Measurements from ENCODE around the gene OSBPL2. TPM values are rescaled to one million over a fixed set of nuclear protein-coding genes. Genes with fewer than 3 reads are reported as not detected.

The OSBPL2 gene
- total RNA-seq, 1 donor: 21.1 TPM

GRCh38 chr20:62272200-62272599 is 33.9 kb downstream of the OSBPL2 start:
- TF ChIP-seq CTCF (IDR thresholded peaks at IDR 0.05; ENCODE audit: insufficient read depth, low read length): no peak
- DNase-seq (ENCODE audit: low read depth): no peak
- no peak overlapping the region for H3K4me3 ChIP-seq (ENCODE audit: low read depth, low read length)

GRCh38 chr20:62273416-62273815 is 35.1 kb downstream of the OSBPL2 start:
- no peak for DNase-seq (ENCODE audit: low read depth)
- TF ChIP-seq CTCF (IDR thresholded peaks at IDR 0.05; ENCODE audit: insufficient read depth, low read length): no peak

GRCh38 chr20:62274332-62274950 is 36.1 kb downstream of the OSBPL2 start:
- no peak overlapping the region for H3K4me3 ChIP-seq (ENCODE audit: low read depth, low read length)
- DNase-seq (ENCODE audit: low read depth): no peak
- no peak for TF ChIP-seq CTCF (IDR thresholded peaks at IDR 0.05; ENCODE audit: insufficient read depth, low read length)

More at GRCh38 chr20:62273416-62273815, 35.1 kb downstream of the OSBPL2 start:
- H3K4me3 ChIP-seq (ENCODE audit: low read depth, low read length): no peak overlapping the region

GRCh38 chr20:62275219-62275618 is 36.9 kb downstream of the OSBPL2 start:
- no peak overlapping the region for H3K4me3 ChIP-seq (ENCODE audit: low read depth, low read length)
- no peak for DNase-seq (ENCODE audit: low read depth)
- TF ChIP-seq CTCF (IDR thresholded peaks at IDR 0.05; ENCODE audit: insufficient read depth, low read length): no peak

GRCh38 chr20:62276439-62276838 is 38.1 kb downstream of the OSBPL2 start:
- no peak overlapping the region for H3K4me3 ChIP-seq (ENCODE audit: low read depth, low read length)
- DNase-seq (ENCODE audit: low read depth): no peak
- TF ChIP-seq CTCF (IDR thresholded peaks at IDR 0.05; ENCODE audit: insufficient read depth, low read length): no peak

DNA sequence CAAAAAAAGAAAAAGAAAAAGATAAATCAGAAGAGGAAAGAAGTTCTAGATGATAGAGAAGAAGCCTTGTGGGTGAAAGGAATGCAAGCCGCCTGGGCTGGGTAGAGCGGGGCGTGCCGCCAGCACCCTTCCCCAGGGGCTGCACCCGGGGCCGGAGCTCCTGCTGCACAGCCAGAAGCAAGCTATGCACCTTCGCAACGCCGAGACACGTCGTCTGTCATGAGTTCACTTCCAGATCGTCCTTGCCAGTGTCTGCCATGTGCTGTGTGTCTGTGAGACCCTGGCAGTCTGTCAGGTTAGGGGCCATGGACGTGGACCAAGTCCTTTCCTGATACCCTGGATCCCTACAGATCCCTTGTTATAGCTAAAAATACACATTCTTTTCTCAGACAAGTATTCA is 38.9 kb downstream of the OSBPL2 start:
- no peak overlapping the region for H3K4me3 ChIP-seq (ENCODE audit: low read depth, low read length)
- no peak for TF ChIP-seq CTCF (IDR thresholded peaks at IDR 0.05; ENCODE audit: insufficient read depth, low read length)
- no peak for DNase-seq (ENCODE audit: low read depth)

DNA sequence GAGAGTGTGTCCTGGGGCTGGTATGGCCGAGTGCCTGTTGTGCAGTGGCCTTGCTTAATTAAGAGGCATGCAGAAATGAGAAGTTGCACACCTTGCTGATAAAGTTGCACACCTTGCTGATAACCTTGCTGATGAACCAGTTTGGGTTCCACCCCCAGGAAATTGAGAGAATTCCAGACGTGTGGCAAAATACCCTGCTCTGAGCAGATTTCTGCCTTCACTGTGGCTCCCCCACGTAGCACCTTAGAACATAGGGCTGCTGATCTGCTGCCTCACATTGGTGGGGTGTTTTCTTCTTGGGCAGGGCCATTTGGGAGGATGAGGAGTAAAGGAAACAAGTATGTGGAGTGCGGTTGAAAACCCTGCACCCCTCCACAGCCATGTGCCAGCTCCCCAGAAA is 42.0 kb downstream of the OSBPL2 start:
- TF ChIP-seq CTCF (IDR thresholded peaks at IDR 0.05; ENCODE audit: insufficient read depth, low read length): no peak
- no peak overlapping the region for H3K4me3 ChIP-seq (ENCODE audit: low read depth, low read length)
- no peak for DNase-seq (ENCODE audit: low read depth)
